HG03196 (cell line): ENCODE data around the gene CYP3A5.
"Not testable (repeated sequence)": the region's sequence is repeated elsewhere in the genome, so short reads cannot be mapped to it uniquely, and the experiment has no call there.

Experiments
- ATAC-seq: cut with Tn5 transposase; IDR thresholded peaks from one replicate; pipeline ENCODE4 v1.9.1; 2021; ENCODE audit not compliant: unreplicated experiment

CYP3A5 gene

GRCh38 chr7:99679400-99680191 lies at the start of gene CYP3A5:
CYP3A5 (minus strand) TSS chr7:99679996; CDS start chr7:99679896, 100 bp downstream.
- no peak for ATAC-seq

GRCh38 chr7:99728615-99729014 lies 48.8 kb upstream of the CYP3A5 start:
- ATAC-seq = no peak

- not testable (repeated sequence) for ATAC-seq
These were observed 43.4 kb upstream of the CYP3A5 start for GRCh38 chr7:99723201-99723600.

GRCh38 chr7:99720800-99721595 lies 41.2 kb upstream of the CYP3A5 start:
- no peak for ATAC-seq

- no peak for ATAC-seq
These were observed 40.4 kb upstream of the CYP3A5 start for GRCh38 chr7:99719996-99720769.

GRCh38 chr7:99713995-99714570 lies 34.3 kb upstream of the CYP3A5 start:
- no peak for ATAC-seq

- ATAC-seq = no peak
These were observed 30.2 kb upstream of the CYP3A5 start for GRCh38 chr7:99709838-99710578.

- ATAC-seq = no peak
These were observed 29.5 kb upstream of the CYP3A5 start for GRCh38 chr7:99709260-99709659.

- no peak for ATAC-seq
These were observed 27.3 kb upstream of the CYP3A5 start for GRCh38 chr7:99707096-99707495.

GRCh38 chr7:99699946-99700345 lies 20.1 kb upstream of the CYP3A5 start:
- ATAC-seq = no peak

- not testable (repeated sequence) for ATAC-seq
These were observed 19.3 kb upstream of the CYP3A5 start for GRCh38 chr7:99698867-99699730.

- no peak for ATAC-seq
These were observed 15.1 kb upstream of the CYP3A5 start for GRCh38 chr7:99694912-99695304.

GRCh38 chr7:99694201-99694911 lies 14.6 kb upstream of the CYP3A5 start:
- no peak for ATAC-seq

- no peak for ATAC-seq
These were observed 13.8 kb upstream of the CYP3A5 start for GRCh38 chr7:99693427-99694200.

- no peak for ATAC-seq
These were observed 13.3 kb upstream of the CYP3A5 start for GRCh38 chr7:99693100-99693426.

- not testable (repeated sequence) for ATAC-seq
These were observed 12.8 kb upstream of the CYP3A5 start for GRCh38 chr7:99692563-99692962.

GRCh38 chr7:99691658-99692057 lies 11.9 kb upstream of the CYP3A5 start:
- not testable (repeated sequence) for ATAC-seq

GRCh38 chr7:99690918-99691317 lies 11.1 kb upstream of the CYP3A5 start:
- ATAC-seq = not testable (repeated sequence)
